Pancreas (tissue), 10 donors: ENCODE data around the gene PRPF19. TPM values are rescaled to one million over a fixed set of nuclear protein-coding genes. Genes with fewer than 3 reads are reported as not detected.
A peak's percentile ranks its signal among the peaks of the same experiment; 100 is the strongest.
"Not testable (repeated sequence)": the region's sequence is repeated elsewhere in the genome, so short reads cannot be mapped to it uniquely, and the experiment has no call there.

Experiments
- ATAC-seq, 4 donors: fragments of 200-7000 bp; cut with Tn5 transposase; one replicate each; pipeline versions ENCODE4 v1.8.0 to v1.9.1; 2020; ENCODE audit warnings: mild to moderate bottlenecking in 4 of 4, moderate library complexity in 4 of 4
- DNase-seq, 6 donors: peaks; one replicate each; pipeline ENCODE4 v3.0.0-alpha.2; 2020
- FAIRE-seq: peaks from 2 replicates; lab custom pipeline; 2012; peaks lifted over from hg19 to GRCh38; lab: Jason Lieb, UNC
- H3K27ac ChIP-seq, 4 donors: fragments of 200-600 bp; sonication (generic); 1 replicate in 3 of 4; 2 replicates in 1 of 4; pipeline versions ENCODE4 v1.5.0 to v1.8.0; 2020
- H3K27me3 ChIP-seq, 4 donors: fragments of 200-600 bp; one replicate each; pipeline ENCODE4 v1.8.0; 2021
- H3K36me3 ChIP-seq, 3 donors: fragments of 200-600 bp; sonication (generic) in 1 of 3; one replicate each; pipeline versions ENCODE4 v1.5.0 to v1.8.0; 2020 to 2021
- H3K4me1 ChIP-seq, 3 donors: fragments of 200-600 bp; one replicate each; pipeline ENCODE4 v1.8.0; 2021
- H3K4me3 ChIP-seq, 4 donors: fragments of 200-600 bp; sonication (generic) in 2 of 4; one replicate each; pipeline versions ENCODE4 v1.5.0 to v1.8.0; 2020 to 2021
- H3K9me3 ChIP-seq, 4 donors: fragments of 200-600 bp; one replicate each; pipeline ENCODE4 v1.8.0; 2021
- CTCF ChIP-seq, 4 donors: fragments of 200-600 bp; sonication (generic) in 3 of 4; IDR thresholded peaks; one replicate each; pipeline versions ENCODE4 v1.5.0 to v1.8.0; 2021; ENCODE audit warnings: antibody characterized with exemption in 4 of 4
- WGBS, 2 donors: extraction: QIAGEN DNeasy Blood & Tissue Kit; methylation state at CpG; one replicate each; pipeline ENCODE4 v1.1.7; 2013; 5-methylcytosine and 5-hydroxymethylcytosine counted together
- intact Hi-C, 3 donors: fragments of 100-400 bp; cut with DNase I; formaldehyde crosslinking; loops; one replicate each; pipeline versions ENCODE4 v1.11.1 to v1.14.2; 2022
- polyA plus RNA-seq, 2 donors: library from polyadenylated mRNA; stranded (reverse); fragments of 200-250 nt; gene quantifications; one replicate each; pipeline ENCODE4 v1.2.3, GENCODE V29; 2013
- total RNA-seq, 6 donors: library from RNA; stranded (reverse); fragmentation: NEBNext Ultra II Directional in 4 of 6; extraction: Animal tissue kit (Norgen Biotek cat#: 25700) in 4 of 6; gene quantifications; one replicate each; pipeline versions ENCODE4 v1.2.1 to v1.2.4, GENCODE V29; 2021 to 2023
- donor health status: healthy with polysubstance abuse.
- donor health status: DM: no; HTN: no; CAD: no; lungs with moderate emphysema.
- donor health status: DM: no; HTN: no; CAD: no.
- donor health status: control.
- donor health status: control.
- donor health status: Bipolar disorder and iron deficiency.
- donor health status: DM: yes; HTN: yes; CAD: no.
- donor health status: DM: no; HTN: no; CAD: no.
- donor health status: DM: no; HTN: no; CAD: no.
- donor health status: DM: yes; HTN: yes; CAD: no.

The PRPF19 gene
- total and polyA plus RNA-seq, 8 donors, result 33.9 to 50.1 (median 45.5) TPM

- Histone ChIP-seq H3K4me1 (peaks cover 0 to 9% (median 5%) of the 10 kb centered on the region in 3 donors), H3K36me3 (no peaks in the 10 kb centered on the region), H3K9me3 (no peaks in the 10 kb centered on the region), H3K27ac (peak overlapping the region; percentile 74 to 94 (median 82)), H3K27me3 (no peaks in the 10 kb centered on the region), H3K4me3 (peak overlapping the region in 2 of 4 donors; percentile 71 to 96)
- no peak for TF ChIP-seq CTCF (IDR thresholded peaks at IDR 0.05)
- FAIRE-seq (no peak), ATAC-seq (no peak), DNase-seq (peak in 1 of 6 donors; percentile 42)
- intact Hi-C loops, result no loop called here
- WGBS, 2 donors, result 65 to 68% methylated on average over 22 of the region's 22 CpGs
These were observed 6.6 kb upstream of the PRPF19 start for GRCh38 chr11:60912851-60913528.

GRCh38 chr11:60912223-60912850 lies 6.0 kb upstream of the PRPF19 start:
- Histone ChIP-seq H3K9me3 (no peaks in the 10 kb centered on the region), H3K36me3 (no peaks in the 10 kb centered on the region), H3K4me1 (peaks cover 0 to 9% (median 5%) of the 10 kb centered on the region in 3 donors), H3K27me3 (no peaks in the 10 kb centered on the region), H3K4me3 (no peak overlapping the region), H3K27ac (no peak overlapping the region)
- DNase-seq (no peak), ATAC-seq (no peak), FAIRE-seq (no peak)
- intact Hi-C loops, result no loop called here
- no peak for TF ChIP-seq CTCF (IDR thresholded peaks at IDR 0.05)
- WGBS, 2 donors, result 69 to 75% methylated on average over 12 of the region's 12 CpGs

- H3K4me1 ChIP-seq, result peaks cover 0 to 6% (median 4%) of the 10 kb centered on the region in 3 donors
- H3K9me3 ChIP-seq, result no peaks in the 10 kb centered on the region
- H3K36me3 ChIP-seq, result no peaks in the 10 kb centered on the region
- TF ChIP-seq CTCF (IDR thresholded peaks at IDR 0.05), result no peak
- intact Hi-C loops, result no loop called here
- no peak overlapping the region for H3K4me3 ChIP-seq
- H3K27me3 ChIP-seq, result no peaks in the 10 kb centered on the region
- H3K27ac ChIP-seq, result no peak overlapping the region
- 64 to 66% methylated on average over 5 of the region's 5 CpGs for WGBS, 2 donors
- no peak for FAIRE-seq
- ATAC-seq, result no peak
- DNase-seq, result no peak
These were observed 4.5 kb upstream of the PRPF19 start for GRCh38 chr11:60910711-60911380.

GRCh38 chr11:60910281-60910687 lies 3.9 kb upstream of the PRPF19 start:
- H3K9me3 ChIP-seq, result no peaks in the 10 kb centered on the region
- WGBS, 2 donors, result 85 to 86% methylated on average over 3 of the region's 3 CpGs
- H3K4me1 ChIP-seq, result peaks cover under 1 to 3% (median 2%) of the 10 kb centered on the region in 3 donors
- no peak overlapping the region for H3K4me3 ChIP-seq
- H3K36me3 ChIP-seq, result no peaks in the 10 kb centered on the region
- no peak overlapping the region for H3K27ac ChIP-seq
- no peak for FAIRE-seq
- H3K27me3 ChIP-seq, result no peaks in the 10 kb centered on the region
- intact Hi-C loops, result no loop called here
- TF ChIP-seq CTCF (IDR thresholded peaks at IDR 0.05), result no peak
- no peak for ATAC-seq
- DNase-seq, result no peak

GRCh38 chr11:60909680-60910280 lies 3.4 kb upstream of the PRPF19 start:
- WGBS, 2 donors, result 68 to 69% methylated on average over 3 of the region's 3 CpGs
- not testable (repeated sequence) for FAIRE-seq, ATAC-seq

More at GRCh38 chr11:60909680-60910280, 3.4 kb upstream of the PRPF19 start:
- intact Hi-C loops, H3K4me3 ChIP-seq, H3K27ac ChIP-seq, H3K36me3 ChIP-seq, H3K4me1 ChIP-seq, DNase-seq, H3K9me3 ChIP-seq, H3K27me3 ChIP-seq: not testable (repeated sequence)
